HUES64 (cell line): Measurements from ENCODE around the gene GLMN.
A peak's percentile ranks its signal among the peaks of the same experiment; 100 is the strongest.

Experiments used
- H3K27ac ChIP-seq: 2 replicates; pipeline ENCODE4 v1.7.0; 2013; ENCODE audit warnings: low read depth, low read length, inconsistent platforms
- H3K27me3 ChIP-seq: 2 replicates; pipeline ENCODE4 v1.6.1; 2013; ENCODE audit warnings: mild to moderate bottlenecking, low read length; ENCODE audit not compliant: insufficient read depth
- H3K36me3 ChIP-seq: 2 replicates; pipeline ENCODE4 v1.6.1; 2013; ENCODE audit warnings: mild to moderate bottlenecking, low read length; ENCODE audit not compliant: insufficient read depth
- H3K4me1 ChIP-seq: 2 replicates; pipeline ENCODE4 v1.6.1; 2013; ENCODE audit warnings: mild to moderate bottlenecking, low read length, moderate library complexity; ENCODE audit not compliant: insufficient read depth
- H3K4me3 ChIP-seq: 2 replicates; pipeline ENCODE4 v1.5.1; 2013; ENCODE audit warnings: mild to moderate bottlenecking, low read length, moderate library complexity
- H3K9ac ChIP-seq: 2 replicates; pipeline ENCODE4 v1.6.1; 2013; ENCODE audit warnings: mild to moderate bottlenecking, low read depth, low read length
- H3K9me3 ChIP-seq: 2 replicates; pipeline ENCODE4 v1.6.1; 2013; ENCODE audit warnings: low read depth, low read length; ENCODE audit not compliant: insufficient read depth
- WGBS: fragments of 150-250, 120-280 bp; methylation state at CpG from one replicate; pipeline ENCODE4 v1.1.7; 2013; ENCODE audit warnings: missing lambda C conversion rate; 5-methylcytosine and 5-hydroxymethylcytosine counted together

Gene GLMN

GRCh38 chr1:92323473-92324453 lies 25.0 kb upstream of the GLMN start:
- H3K9me3 ChIP-seq = peaks cover 26% of the 10 kb centered on the region; the same call in 1 of the 2 replicates
- no peak overlapping the region for H3K27ac ChIP-seq
- H3K36me3 ChIP-seq = peaks cover 59% of the 10 kb centered on the region
- H3K4me3 ChIP-seq = no peak overlapping the region
- H3K9ac ChIP-seq = no peak overlapping the region
- H3K4me1 ChIP-seq = no peaks in the 10 kb centered on the region
- 95% methylated on average over 7 of the region's 7 CpGs for WGBS
- H3K27me3 ChIP-seq = no peaks in the 10 kb centered on the region

GRCh38 chr1:92317836-92318493 lies 19.2 kb upstream of the GLMN start:
- Histone ChIP-seq H3K27me3 (no peaks in the 10 kb centered on the region), H3K27ac (no peak overlapping the region), H3K9ac (no peak overlapping the region), H3K9me3 (no peaks in the 10 kb centered on the region), H3K36me3 (peaks cover 28% of the 10 kb centered on the region), H3K4me3 (no peak overlapping the region), H3K4me1 (no peaks in the 10 kb centered on the region)
- WGBS = 89% methylated on average over 3 of the region's 3 CpGs

GRCh38 chr1:92315766-92316599 lies 17.2 kb upstream of the GLMN start:
- Histone ChIP-seq H3K27ac (no peak overlapping the region), H3K9me3 (no peaks in the 10 kb centered on the region), H3K27me3 (no peaks in the 10 kb centered on the region), H3K4me1 (no peaks in the 10 kb centered on the region), H3K9ac (no peak overlapping the region), H3K4me3 (no peak overlapping the region), H3K36me3 (peaks cover 38% of the 10 kb centered on the region)
- WGBS = 94% methylated on average over 6 of the region's 6 CpGs

- WGBS = 100% methylated on average over 1 of the region's 1 CpG
These were observed 15.2 kb upstream of the GLMN start for GRCh38 chr1:92314024-92314423.

GRCh38 chr1:92310185-92310597 lies 11.4 kb upstream of the GLMN start:
- H3K9me3 ChIP-seq = no peaks in the 10 kb centered on the region
- no peaks in the 10 kb centered on the region for H3K27me3 ChIP-seq
- no peaks in the 10 kb centered on the region; the same call in 1 of the 2 replicates for H3K4me1 ChIP-seq
- no peak overlapping the region for H3K27ac ChIP-seq
- peaks cover 55% of the 10 kb centered on the region for H3K36me3 ChIP-seq
- H3K4me3 ChIP-seq = no peak overlapping the region
- no peak overlapping the region for H3K9ac ChIP-seq

More at GRCh38 chr1:92314024-92314423, 15.2 kb upstream of the GLMN start:
- Histone ChIP-seq H3K4me1 (no peaks in the 10 kb centered on the region), H3K9ac (no peak overlapping the region), H3K9me3 (no peaks in the 10 kb centered on the region), H3K27me3 (no peaks in the 10 kb centered on the region), H3K27ac (no peak overlapping the region), H3K36me3 (peaks cover 32% of the 10 kb centered on the region), H3K4me3 (no peak overlapping the region)

GRCh38 chr1:92307980-92308379 lies 9.2 kb upstream of the GLMN start:
- H3K4me1 ChIP-seq = no peaks in the 10 kb centered on the region; the same call in 1 of the 2 replicates
- H3K9me3 ChIP-seq = no peaks in the 10 kb centered on the region
- 96% methylated on average over 3 of the region's 4 CpGs for WGBS
- no peak overlapping the region for H3K9ac ChIP-seq
- H3K36me3 ChIP-seq = peaks cover 72% of the 10 kb centered on the region
- H3K27ac ChIP-seq = no peak overlapping the region
- no peaks in the 10 kb centered on the region for H3K27me3 ChIP-seq
- H3K4me3 ChIP-seq = no peak overlapping the region

- Histone ChIP-seq H3K36me3 (peaks cover 64% of the 10 kb centered on the region), H3K9me3 (no peaks in the 10 kb centered on the region), H3K27me3 (no peaks in the 10 kb centered on the region), H3K4me1 (no peaks in the 10 kb centered on the region; the same call in 1 of the 2 replicates), H3K9ac (no peak overlapping the region), H3K27ac (no peak overlapping the region), H3K4me3 (no peak overlapping the region)
These were observed 7.2 kb upstream of the GLMN start for GRCh38 chr1:92306020-92306419.

- Histone ChIP-seq H3K36me3 (peaks cover 49% of the 10 kb centered on the region), H3K27me3 (no peaks in the 10 kb centered on the region), H3K4me1 (peaks cover 13% of the 10 kb centered on the region; the same call in 1 of the 2 replicates), H3K9ac (no peak overlapping the region), H3K27ac (no peak overlapping the region), H3K4me3 (0 out of 2 replicates have a peak overlapping the region, but pooled peaks have one; percentile 20), H3K9me3 (no peaks in the 10 kb centered on the region)
- WGBS = 96% methylated on average over 2 of the region's 5 CpGs
These were observed 2.2 kb upstream of the GLMN start for GRCh38 chr1:92301021-92301420.

GRCh38 chr1:92299477-92300150 lies 827 bp upstream of the GLMN start:
- Histone ChIP-seq H3K9ac (peak overlapping the region; percentile 96), H3K27ac (peak overlapping the region; percentile 91; the same call in 1 of the 2 replicates), H3K9me3 (no peaks in the 10 kb centered on the region), H3K4me3 (peak overlapping the region; percentile 93), H3K27me3 (no peaks in the 10 kb centered on the region), H3K36me3 (peaks cover 51% of the 10 kb centered on the region), H3K4me1 (peaks cover 13% of the 10 kb centered on the region; the same call in 1 of the 2 replicates)
- WGBS = 47% methylated on average over 11 of the region's 11 CpGs

GRCh38 chr1:92298213-92298572 lies 594 bp downstream of the GLMN start:
- H3K27me3 ChIP-seq = no peaks in the 10 kb centered on the region
- H3K27ac ChIP-seq = peak overlapping the region; percentile 91
- peak overlapping the region; percentile 96 for H3K9ac ChIP-seq
- peaks cover 13% of the 10 kb centered on the region; the same call in 1 of the 2 replicates for H3K4me1 ChIP-seq
- 17% methylated on average over 3 of the region's 3 CpGs for WGBS
- peak overlapping the region; percentile 93 for H3K4me3 ChIP-seq
- peaks cover 50% of the 10 kb centered on the region for H3K36me3 ChIP-seq
- H3K9me3 ChIP-seq = no peaks in the 10 kb centered on the region
